Chondrocyte (in vitro differentiated cells): Measurements from ENCODE around the gene ANKFY1. TPM values are rescaled to one million over a fixed set of nuclear protein-coding genes. Genes with fewer than 3 reads are reported as not detected.

Source experiments
- DNase-seq: peaks from one replicate; pipeline ENCODE4 v3.0.0; 2021; ENCODE audit warnings: mixed read lengths, low spot score
- H3K27ac Mint-ChIP-seq: one replicate; pipeline ENCODE4 v1.8.0; 2021; ENCODE audit warnings: mild to moderate bottlenecking, moderate library complexity, mixed read lengths; ENCODE audit not compliant: unreplicated experiment
- H3K27me3 Mint-ChIP-seq: 2 replicates; pipeline ENCODE4 v1.8.0; 2021; ENCODE audit warnings: low read depth, mixed read lengths
- H3K36me3 Mint-ChIP-seq: 2 replicates; pipeline ENCODE4 v1.8.0; 2021; ENCODE audit warnings: low read depth, mixed read lengths
- H3K4me1 Mint-ChIP-seq: 2 replicates; pipeline ENCODE4 v1.8.0; 2021; ENCODE audit warnings: low read depth, mild to moderate bottlenecking, mixed read lengths
- H3K4me3 Mint-ChIP-seq: one replicate; pipeline ENCODE4 v1.8.0; 2021; ENCODE audit warnings: mild to moderate bottlenecking, moderate library complexity, mixed read lengths; ENCODE audit not compliant: unreplicated experiment
- H3K9me3 Mint-ChIP-seq: 2 replicates; pipeline ENCODE4 v1.8.0; 2021; ENCODE audit warnings: low read depth, mixed read lengths
- CTCF ChIP-seq: fragments of 200-600 bp; sonication (generic); IDR thresholded peaks from 2 replicates; pipeline ENCODE4 v1.5.0; 2021; ENCODE audit warnings: antibody characterized with exemption, mild to moderate bottlenecking, moderate library complexity
- total RNA-seq: library from RNA; stranded (reverse); gene quantifications from 3 replicates; pipeline ENCODE4 v1.2.1, GENCODE V29; 2021

The ANKFY1 gene
- total RNA-seq, 1 donor from 2014 or later, result 44.7 TPM

- no peak for DNase-seq
- no peaks in the 10 kb centered on the region for H3K4me1 Mint-ChIP-seq
- no peaks in the 10 kb centered on the region for H3K27me3 Mint-ChIP-seq
- H3K36me3 Mint-ChIP-seq, result peaks cover 6% of the 10 kb centered on the region
- H3K9me3 Mint-ChIP-seq, result no peaks in the 10 kb centered on the region
- no peak overlapping the region for H3K27ac Mint-ChIP-seq
- H3K4me3 Mint-ChIP-seq, result no peak overlapping the region
- no peak for TF ChIP-seq CTCF
Observed at GRCh38 chr17:4270736-4271135, 7.0 kb upstream of the ANKFY1 start.

GRCh38 chr17:4269915-4270314, 6.1 kb upstream of the ANKFY1 start:
- H3K27me3 Mint-ChIP-seq, result no peaks in the 10 kb centered on the region
- peaks cover 7% of the 10 kb centered on the region for H3K4me1 Mint-ChIP-seq
- H3K4me3 Mint-ChIP-seq, result no peak overlapping the region
- no peak for DNase-seq
- TF ChIP-seq CTCF, result no peak
- no peaks in the 10 kb centered on the region for H3K9me3 Mint-ChIP-seq
- H3K36me3 Mint-ChIP-seq, result peaks cover 6% of the 10 kb centered on the region
- no peak overlapping the region for H3K27ac Mint-ChIP-seq

GRCh38 chr17:4267402-4267801, 3.6 kb upstream of the ANKFY1 start:
- no peaks in the 10 kb centered on the region for H3K27me3 Mint-ChIP-seq
- TF ChIP-seq CTCF, result no peak
- no peak overlapping the region for H3K4me3 Mint-ChIP-seq
- no peak overlapping the region for H3K27ac Mint-ChIP-seq
- peaks cover 24% of the 10 kb centered on the region for H3K4me1 Mint-ChIP-seq
- no peak for DNase-seq
- H3K9me3 Mint-ChIP-seq, result no peaks in the 10 kb centered on the region
- H3K36me3 Mint-ChIP-seq, result peaks cover 6% of the 10 kb centered on the region

- H3K27ac Mint-ChIP-seq, result no peak overlapping the region
- H3K27me3 Mint-ChIP-seq, result no peaks in the 10 kb centered on the region
- no peaks in the 10 kb centered on the region for H3K9me3 Mint-ChIP-seq
- H3K4me3 Mint-ChIP-seq, result no peak overlapping the region
- peaks cover 30% of the 10 kb centered on the region for H3K4me1 Mint-ChIP-seq
- DNase-seq, result no peak
- H3K36me3 Mint-ChIP-seq, result peaks cover 4% of the 10 kb centered on the region
- TF ChIP-seq CTCF, result no peak
Observed at GRCh38 chr17:4266550-4266949, 2.8 kb upstream of the ANKFY1 start.

GRCh38 chr17:4262703-4263102, 1.1 kb downstream of the ANKFY1 start:
- DNase-seq, result no peak
- H3K9me3 Mint-ChIP-seq, result no peaks in the 10 kb centered on the region
- no peak for TF ChIP-seq CTCF
- peak overlapping the region; percentile 66 for H3K27ac Mint-ChIP-seq
- H3K4me3 Mint-ChIP-seq, result peak overlapping the region; percentile 87
- H3K4me1 Mint-ChIP-seq, result peaks cover 33% of the 10 kb centered on the region
- no peaks in the 10 kb centered on the region for H3K27me3 Mint-ChIP-seq
- peaks cover 2% of the 10 kb centered on the region for H3K36me3 Mint-ChIP-seq
